ENCODE results near the gene SNTN.
"Not testable (repeated sequence)": the region's sequence is repeated elsewhere in the genome, so short reads cannot be mapped to it uniquely, and the experiment has no call there.

Gene SNTN

GRCh38 chr3:63624941-63625560 lies 27.4 kb upstream of the SNTN start:
- H3K4me3 ChIP-seq (ENCODE audit: low read depth, low read length), result no peak overlapping the region
- no peak for DNase-seq (ENCODE audit: low read depth)
- no peak for TF ChIP-seq CTCF (IDR thresholded peaks at IDR 0.05; ENCODE audit: insufficient read depth, low read depth, low read length, missing control alignments)

- DNase-seq (ENCODE audit: low read depth), result no peak
- no peak overlapping the region for H3K4me3 ChIP-seq (ENCODE audit: low read depth, low read length)
- no peak for TF ChIP-seq CTCF (IDR thresholded peaks at IDR 0.05; ENCODE audit: insufficient read depth, low read depth, low read length, missing control alignments)
These were observed 20.8 kb upstream of the SNTN start for GRCh38 chr3:63631670-63632069.

DNA sequence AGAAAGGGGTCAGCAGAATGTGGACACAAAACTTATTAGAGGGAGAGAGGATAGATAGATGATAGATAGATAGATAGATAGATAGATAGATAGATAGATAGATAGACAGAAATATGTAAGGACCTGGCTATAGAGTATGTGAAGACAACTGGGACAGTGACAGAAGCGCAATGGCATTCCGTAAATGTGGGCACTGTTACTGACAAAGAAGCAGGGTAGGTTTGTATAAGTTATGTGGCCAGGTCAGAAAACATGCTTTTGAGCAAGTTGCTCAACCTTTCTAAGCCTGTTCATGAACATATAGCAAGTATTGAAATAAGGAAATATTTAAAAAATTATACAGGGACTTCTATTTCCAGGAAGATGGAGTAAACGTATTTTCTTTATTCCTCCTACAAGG lies 17.3 kb upstream of the SNTN start:
- no peak for TF ChIP-seq CTCF (IDR thresholded peaks at IDR 0.05; ENCODE audit: insufficient read depth, low read depth, low read length, missing control alignments)
- no peak overlapping the region for H3K4me3 ChIP-seq (ENCODE audit: low read depth, low read length)

DNA sequence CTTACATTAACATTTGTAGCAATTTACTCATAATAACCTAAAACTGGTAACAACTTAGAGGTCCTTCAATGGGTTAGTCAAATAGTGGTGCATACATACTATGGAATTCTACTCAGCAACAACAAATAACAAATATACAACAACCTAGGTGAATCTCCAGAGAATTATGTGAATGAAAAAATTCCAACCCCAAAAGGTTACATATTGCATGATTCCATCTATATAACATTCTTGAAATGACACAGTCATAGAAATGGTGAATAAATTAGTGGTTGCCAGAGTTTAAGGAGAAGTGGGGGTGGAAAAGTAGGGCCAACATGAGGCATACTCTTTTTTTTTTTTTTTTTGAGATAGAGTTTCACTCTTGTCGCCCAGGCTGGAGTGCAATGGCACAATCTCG lies 12.7 kb upstream of the SNTN start:
- no peak for DNase-seq (ENCODE audit: low read depth)
- TF ChIP-seq CTCF (IDR thresholded peaks at IDR 0.05; ENCODE audit: insufficient read depth, low read depth, low read length, missing control alignments), result no peak

More for the DNA sequence above, 17.3 kb upstream of the SNTN start:
- no peak for DNase-seq (ENCODE audit: low read depth)

DNA sequence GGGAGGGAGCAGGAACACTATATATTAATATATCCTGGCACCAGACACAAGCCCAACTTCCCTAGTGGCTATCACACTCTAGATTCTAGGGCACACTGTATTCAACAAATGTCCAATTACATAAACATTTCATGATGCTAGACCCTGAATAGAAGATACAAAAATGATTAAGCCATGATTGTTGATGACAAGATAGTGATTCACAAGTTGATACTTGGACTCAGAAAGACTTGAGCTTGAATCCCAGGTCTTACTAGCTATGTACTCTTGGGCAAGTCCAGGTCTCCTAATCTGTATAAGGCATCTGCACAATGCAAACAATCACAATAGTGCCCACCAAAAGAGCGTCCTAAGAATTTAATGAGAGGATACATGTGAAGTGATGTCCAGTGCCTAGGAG lies 10.0 kb upstream of the SNTN start:
- no peak for DNase-seq (ENCODE audit: low read depth)
- no peak for TF ChIP-seq CTCF (IDR thresholded peaks at IDR 0.05; ENCODE audit: insufficient read depth, low read depth, low read length, missing control alignments)
- no peak overlapping the region for H3K4me3 ChIP-seq (ENCODE audit: low read depth, low read length)

More for the DNA sequence above, 12.7 kb upstream of the SNTN start:
- no peak overlapping the region for H3K4me3 ChIP-seq (ENCODE audit: low read depth, low read length)

DNA sequence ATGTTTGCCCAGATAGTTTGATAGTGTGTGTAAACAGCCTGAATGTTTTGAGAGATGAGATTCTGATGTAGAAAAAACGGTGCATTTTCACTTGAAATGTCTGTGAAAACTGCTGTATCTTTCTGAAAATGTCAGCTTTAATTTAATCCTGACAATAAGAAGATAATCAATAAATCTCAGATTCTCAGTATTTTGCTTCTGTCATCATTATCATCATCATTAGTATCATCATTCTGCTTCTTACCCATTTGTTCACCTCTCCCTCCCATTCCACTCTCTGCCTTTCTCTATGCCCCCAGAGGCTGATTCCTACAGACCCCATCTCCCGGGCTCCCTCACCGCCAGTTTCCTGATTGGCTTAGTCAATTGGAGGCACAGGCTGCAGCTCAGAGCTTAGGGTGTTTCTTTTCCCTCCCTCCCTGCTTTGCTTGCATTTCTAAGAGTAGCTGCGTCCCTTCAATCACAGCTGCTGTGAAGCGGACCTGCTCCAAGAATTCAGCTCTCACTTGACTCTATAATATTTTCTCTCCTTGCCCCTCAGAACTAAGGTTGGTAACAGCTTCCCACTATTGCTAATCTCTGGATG lies 8.2 kb upstream of the SNTN start:
- no peak overlapping the region for H3K4me3 ChIP-seq (ENCODE audit: low read depth, low read length)
- no peak for TF ChIP-seq CTCF (IDR thresholded peaks at IDR 0.05; ENCODE audit: insufficient read depth, low read depth, low read length, missing control alignments)
- no peak for DNase-seq (ENCODE audit: low read depth)

GRCh38 chr3:63644928-63645781 lies 7.3 kb upstream of the SNTN start:
- H3K4me3 ChIP-seq (ENCODE audit: low read depth, low read length); DNase-seq (ENCODE audit: low read depth): not testable (repeated sequence)
